Mucosa of gallbladder (tissue), 1 donor: Measurements from ENCODE around the gene NUDT14. TPM values are rescaled to one million over a fixed set of nuclear protein-coding genes. Genes with fewer than 3 reads are reported as not detected.

Experiments
- DNase-seq: peaks from one replicate; pipeline ENCODE4 v3.0.0-alpha.2; 2020; ENCODE audit warnings: low spot score
- total RNA-seq: library from RNA; stranded (reverse); gene quantifications from one replicate; pipeline ENCODE4 v1.2.1, GENCODE V29; 2021
- donor health status: DM: no; HTN: no; CAD: no.

NUDT14 gene
- total RNA-seq, 1 donor from 2014 or later = 47.2 TPM

DNA sequence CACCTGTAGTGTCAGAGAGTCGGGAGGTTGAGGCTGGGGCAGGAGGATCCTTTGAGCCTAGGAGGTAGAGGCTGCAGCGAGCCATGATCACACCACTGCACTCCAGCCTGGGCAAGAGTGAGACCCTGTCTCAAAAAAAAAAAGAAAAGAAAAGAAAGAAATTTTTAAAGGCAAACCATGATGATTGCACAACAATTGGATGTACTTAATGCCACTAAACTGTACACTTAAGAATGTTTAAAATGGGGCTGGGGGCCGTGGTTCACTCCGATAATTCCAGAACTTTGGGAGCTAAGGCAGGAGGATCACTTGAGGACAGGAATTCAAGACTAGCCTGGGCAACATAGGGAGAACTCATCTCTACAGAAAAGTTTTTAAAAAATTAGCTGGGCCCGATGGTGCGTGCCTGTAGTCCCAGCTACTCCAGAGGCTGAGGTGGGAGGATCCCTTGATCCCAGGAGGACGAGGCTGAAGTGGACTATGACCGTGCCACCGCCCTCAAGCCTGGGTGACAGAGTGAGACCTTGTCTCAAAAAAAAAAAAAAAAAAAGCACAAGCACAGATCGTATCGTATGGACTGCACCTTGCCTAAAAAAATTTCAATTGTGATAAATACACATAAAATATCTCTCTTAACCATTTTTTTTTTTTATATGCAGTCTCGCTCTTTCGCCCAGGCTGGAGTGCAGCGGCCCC, 45.3 kb downstream of the NUDT14 start:
- no peak for DNase-seq

DNA sequence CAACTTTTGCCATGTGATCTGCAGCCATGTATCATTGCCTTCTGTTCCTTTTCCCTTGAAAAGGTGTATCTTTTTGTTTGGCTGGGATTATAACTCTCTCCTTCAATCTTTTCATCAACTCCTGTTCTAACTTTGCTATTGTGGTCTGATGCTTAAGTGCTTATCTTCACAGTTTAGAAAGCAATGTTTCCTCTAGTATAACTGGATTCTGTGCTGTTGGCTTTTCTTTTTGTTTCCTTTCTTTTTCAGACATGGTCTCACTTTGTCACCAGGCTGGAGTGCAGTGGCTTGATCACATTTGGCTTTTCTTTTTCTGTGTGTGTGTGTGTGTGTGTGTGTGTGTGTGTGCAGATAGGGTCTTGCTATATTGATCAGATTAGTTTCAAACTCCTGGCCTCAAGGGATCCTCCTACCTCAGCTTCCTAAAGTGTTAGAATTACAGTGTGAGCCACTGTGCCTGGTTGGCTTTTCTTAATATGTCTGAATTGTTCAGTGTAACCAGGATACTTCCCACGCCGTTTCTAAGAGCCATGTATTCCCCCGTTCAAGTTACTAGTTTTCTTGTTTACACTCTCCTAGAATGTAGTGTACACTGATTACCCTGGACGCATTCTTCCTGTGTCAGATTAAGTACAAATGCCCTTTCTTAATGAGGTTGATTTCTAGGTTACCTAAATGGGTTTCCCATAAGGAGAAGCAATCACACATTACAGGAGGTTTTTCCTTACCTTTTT, 48.0 kb downstream of the NUDT14 start:
- DNase-seq = no peak

DNA sequence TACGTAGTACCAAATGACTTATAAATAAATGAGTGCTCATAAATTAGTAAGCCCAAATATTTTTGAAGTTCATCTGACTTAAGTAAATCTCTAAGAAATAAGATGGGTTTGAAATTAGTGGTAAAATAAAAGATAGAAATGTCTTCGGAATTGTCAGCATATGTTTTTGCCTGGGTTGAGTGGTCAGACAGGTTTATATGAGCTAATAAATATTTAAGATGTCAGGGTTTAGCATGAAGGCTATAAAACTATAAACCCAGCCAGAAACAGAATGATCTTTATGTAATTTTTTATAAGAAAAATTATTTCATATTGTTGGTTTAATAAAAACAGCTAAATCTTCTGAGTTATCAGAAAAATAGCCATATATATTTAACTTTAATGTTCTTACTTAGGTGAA, 49.9 kb downstream of the NUDT14 start:
- no peak for DNase-seq

DNA sequence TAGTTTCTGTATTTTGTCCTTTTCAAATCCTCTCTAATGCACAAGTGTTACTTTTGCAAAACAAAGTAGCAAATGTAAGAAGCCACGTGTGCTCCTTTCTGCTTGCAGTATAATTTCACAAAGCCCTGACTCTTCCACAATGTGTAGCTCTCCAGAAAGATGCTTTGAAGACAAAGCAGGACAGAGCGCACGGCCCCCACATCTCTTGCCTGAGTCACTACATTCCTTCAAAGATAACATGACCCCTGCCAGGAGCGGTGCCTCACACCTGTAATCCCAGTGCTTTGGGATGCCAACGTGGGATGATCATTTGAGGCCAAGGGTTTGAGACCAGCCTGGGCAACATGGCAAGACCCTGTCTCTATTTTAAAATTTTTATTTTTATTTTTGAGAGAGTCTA, 53.1 kb downstream of the NUDT14 start:
- DNase-seq = no peak

DNA sequence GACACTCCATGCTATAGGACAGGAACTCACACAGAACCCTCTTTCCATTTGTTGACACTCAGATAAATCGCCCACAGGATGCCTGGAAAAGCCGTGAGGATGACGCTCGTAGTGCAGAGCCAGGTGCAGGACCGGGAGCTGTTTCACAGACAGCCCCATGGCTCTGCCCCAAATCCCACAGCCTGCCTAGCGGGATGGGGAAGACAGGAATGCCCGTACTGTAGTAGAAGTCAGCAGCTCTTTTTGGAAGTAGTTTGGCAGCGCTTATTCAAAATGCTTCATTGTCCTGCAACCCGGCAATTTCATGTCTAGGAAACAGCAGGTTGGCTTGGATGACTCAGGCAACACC, 54.2 kb downstream of the NUDT14 start:
- no peak for DNase-seq

DNA sequence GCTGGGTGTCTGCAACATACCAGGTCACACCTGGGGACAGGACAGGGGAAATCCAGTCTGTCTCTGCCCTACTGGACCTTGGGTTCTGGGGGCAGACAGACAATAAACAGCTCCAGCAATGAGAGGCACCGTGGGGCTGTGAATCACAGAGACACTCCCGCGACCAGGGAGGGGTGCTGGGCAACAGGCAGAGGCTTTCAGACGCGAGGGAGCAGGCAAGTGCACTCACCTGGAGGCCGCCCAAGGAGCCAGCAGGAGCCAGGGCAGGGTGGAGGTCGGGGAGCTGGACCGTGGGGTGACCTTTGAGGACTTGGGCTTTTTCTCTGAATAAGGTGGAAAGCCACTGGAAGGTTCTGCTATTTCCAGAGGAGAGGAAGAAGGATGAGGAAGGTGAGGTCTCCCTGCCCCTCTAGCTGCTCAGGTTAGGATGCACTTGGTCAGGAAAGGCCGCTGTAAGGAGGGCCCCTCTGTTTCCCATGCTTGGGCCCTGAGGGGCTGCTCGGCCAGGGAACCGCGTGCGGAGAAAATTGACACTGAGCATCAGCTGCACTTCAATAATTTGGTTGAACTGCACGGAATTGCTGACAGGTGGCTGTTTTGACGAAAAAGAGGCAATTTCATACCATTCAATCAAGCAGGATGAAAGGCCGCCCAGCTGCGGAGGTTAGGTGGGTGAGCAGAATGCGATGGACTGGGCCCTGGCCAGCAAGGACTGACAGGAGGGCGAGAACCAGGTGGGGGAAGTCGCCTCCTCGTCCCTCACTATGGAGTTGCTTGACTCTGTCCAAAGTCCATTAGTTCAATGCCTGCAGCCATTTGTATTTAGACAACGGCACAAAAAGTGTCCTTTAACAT, 54.8 kb downstream of the NUDT14 start:
- no peak for DNase-seq

DNA sequence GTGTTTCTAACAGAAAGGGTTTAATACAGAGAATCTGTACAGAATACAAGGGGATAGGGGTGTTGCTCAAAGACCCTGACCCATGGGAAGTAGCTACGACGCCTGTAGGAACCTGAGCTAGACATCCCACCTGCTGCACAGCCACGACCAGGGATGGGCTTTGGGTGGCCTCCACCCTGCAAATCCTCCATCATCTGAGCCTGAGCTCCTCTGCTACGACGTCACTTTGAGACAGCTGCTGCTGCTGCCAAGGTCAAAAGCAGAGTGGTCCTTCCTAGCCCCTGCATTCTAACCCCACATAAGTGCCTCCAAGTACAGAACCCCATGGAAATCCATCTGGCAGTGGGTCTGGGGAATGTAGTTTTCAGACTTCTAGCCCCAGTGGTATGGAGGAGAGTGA, 56.3 kb downstream of the NUDT14 start:
- DNase-seq = no peak

DNA sequence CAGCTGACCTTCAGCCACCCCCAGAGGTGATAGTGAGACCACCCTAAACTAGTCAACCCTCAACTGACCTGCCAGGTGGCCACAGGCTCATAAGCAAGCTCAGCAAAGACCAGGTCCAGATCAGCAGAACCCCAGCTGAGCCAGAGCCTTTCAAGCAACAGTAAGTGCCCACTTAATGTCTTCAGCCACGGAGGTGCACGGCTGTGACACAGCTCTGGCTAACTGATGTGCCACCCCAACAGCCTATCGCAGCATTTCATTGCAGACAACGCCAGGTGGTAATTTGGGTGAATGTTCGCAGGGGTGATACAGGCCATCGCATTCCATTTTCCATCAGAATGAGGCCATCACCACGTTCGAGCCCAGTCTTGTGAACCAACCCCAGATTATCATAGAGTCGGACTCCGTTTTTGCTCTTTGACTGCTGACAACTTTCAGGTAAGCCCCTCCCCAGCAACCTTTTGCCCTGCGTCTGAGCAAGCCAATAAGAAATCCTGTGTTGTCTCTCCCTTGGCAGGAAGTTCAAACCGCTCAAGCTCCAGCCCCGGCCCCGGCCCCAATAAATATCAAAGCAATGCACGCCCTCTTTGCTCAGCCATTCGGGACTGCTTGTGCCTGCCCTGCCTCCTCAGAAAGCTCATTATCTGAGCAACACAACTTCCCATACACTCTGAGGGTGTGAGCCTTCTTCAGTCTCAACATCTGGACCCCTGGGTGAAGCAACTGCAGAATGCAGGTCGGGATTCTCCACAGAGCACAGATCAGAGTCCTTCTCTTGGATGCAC, 56.9 kb downstream of the NUDT14 start:
- DNase-seq = no peak

DNA sequence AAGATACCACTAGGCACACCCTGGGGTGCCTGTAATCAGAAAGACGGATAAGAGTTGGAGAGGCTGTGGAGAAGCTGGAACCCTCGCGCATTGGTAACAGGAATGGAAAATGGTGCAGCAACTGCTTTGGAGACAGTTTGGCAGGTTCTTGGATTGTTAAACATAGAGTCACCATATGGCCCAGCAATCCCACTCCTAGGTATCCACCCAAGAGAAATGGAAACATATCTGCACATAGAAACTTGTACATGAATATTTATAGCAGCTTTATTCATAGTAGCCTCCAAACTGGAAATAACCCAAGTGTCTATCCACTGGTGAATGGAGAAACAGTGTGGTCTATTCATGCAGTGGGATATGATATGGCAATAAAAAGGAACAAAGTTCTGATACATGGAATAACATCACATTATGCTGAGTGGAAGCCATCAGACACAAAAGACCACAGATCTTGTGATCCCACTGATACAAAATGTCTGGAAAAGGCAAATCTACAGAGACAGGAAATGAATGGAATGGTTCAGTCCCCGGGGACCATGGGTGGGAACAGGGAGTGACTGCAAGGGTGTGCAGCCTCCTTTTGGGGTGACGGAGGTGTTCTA, 57.9 kb downstream of the NUDT14 start:
- no peak for DNase-seq

Other genes starting within 250 kb of the NUDT14 start
- gene AHNAK2, start 202.9 kb downstream of the NUDT14 start, total RNA-seq = 16.0 TPM
- gene CLBA1, start 195.5 kb downstream of the NUDT14 start, total RNA-seq = 17.3 TPM
- gene CDCA4, start 160.2 kb downstream of the NUDT14 start, total RNA-seq = 5.4 TPM
- gene GPR132, start 115.9 kb downstream of the NUDT14 start, total RNA-seq = 3.7 TPM
- gene JAG2, start 12.5 kb downstream of the NUDT14 start, total RNA-seq = 12.7 TPM
- gene BTBD6, start 67.2 kb upstream of the NUDT14 start, total RNA-seq = 50.8 TPM
- 51.7 TPM for gene BRF1, start 119.7 kb upstream of the NUDT14 start, total RNA-seq
- 105 TPM for gene PACS2, start 133.4 kb upstream of the NUDT14 start, total RNA-seq
- 2.6 TPM for gene TEX22, start 217.2 kb upstream of the NUDT14 start, total RNA-seq
- 111 TPM for gene MTA1, start 238.5 kb upstream of the NUDT14 start, total RNA-seq